Measurements from ENCODE around the gene CNGA4.

- TF ChIP-seq POLR2A (IDR thresholded peaks at IDR 0.05): no peak
- no peak for TF ChIP-seq CTCF (IDR thresholded peaks at IDR 0.05)
Measured at GRCh38 chr11:6284250-6284649, 45.4 kb downstream of the CNGA4 start.

Measured in testis (tissue), 2 donors.